ENCODE results near the gene RGS19. TPM values are rescaled to one million over a fixed set of nuclear protein-coding genes. Genes with fewer than 3 reads are reported as not detected.

Gene RGS19
- polyA plus RNA-seq, 4 donors: 3.9 to 9.1 (median 6.9) TPM

Other genes with a start within 250 kb of the RGS19 start
- gene ZBTB46, start 248.3 kb downstream of the RGS19 start, polyA plus RNA-seq (ENCODE audit: insufficient read length in 4 of 4): 10 to 100 TPM; 16.1 to 23.2 (median 18.9) TPM
- gene ABHD16B, start 218.0 kb downstream of the RGS19 start, polyA plus RNA-seq (ENCODE audit: insufficient read length in 4 of 4): not detected
- 10 to 100 TPM; 78.5 to 99.6 (median 85.4) TPM for gene TPD52L2, start 214.2 kb downstream of the RGS19 start, polyA plus RNA-seq (ENCODE audit: insufficient read length in 4 of 4)
- 10 to 100 TPM; 23.1 to 32.3 (median 29.0) TPM for gene DNAJC5, start 184.4 kb downstream of the RGS19 start, polyA plus RNA-seq (ENCODE audit: insufficient read length in 4 of 4)
- gene UCKL1, start 123.1 kb downstream of the RGS19 start, polyA plus RNA-seq (ENCODE audit: insufficient read length in 4 of 4): 10 to 100 TPM; 37.1 to 69.4 (median 43.9) TPM
- gene ZNF512B, start 109.6 kb downstream of the RGS19 start, polyA plus RNA-seq (ENCODE audit: insufficient read length in 4 of 4): 10 to 100 TPM; 20.5 to 33.3 (median 27.9) TPM
- gene SAMD10, start 99.9 kb downstream of the RGS19 start, polyA plus RNA-seq (ENCODE audit: insufficient read length in 4 of 4): 10 to 100 TPM in 1 of 4 donors, 1 to 10 TPM in 3; 4.2 to 12.7 (median 7.2) TPM
- 10 to 100 TPM; 60.4 to 89.4 (median 83.3) TPM for gene PRPF6, start 98.4 kb downstream of the RGS19 start, polyA plus RNA-seq (ENCODE audit: insufficient read length in 4 of 4)
- gene C20orf204, start 43.3 kb downstream of the RGS19 start, polyA plus RNA-seq (ENCODE audit: insufficient read length in 4 of 4): 1 to 10 TPM in 1 of 4 donors, under 1 TPM in 3; 0.37 to 1.4 (median 0.77) TPM
- 10 to 100 TPM in 1 of 4 donors, 1 to 10 TPM in 3; 5.7 to 13.6 (median 8.1) TPM for gene SOX18, start 29.9 kb downstream of the RGS19 start, polyA plus RNA-seq (ENCODE audit: insufficient read length in 4 of 4)
- 10 to 100 TPM; 63.9 to 97.6 (median 77.2) TPM for gene TCEA2, start 16.3 kb downstream of the RGS19 start, polyA plus RNA-seq (ENCODE audit: insufficient read length in 4 of 4)
- gene OPRL1, start 564 bp upstream of the RGS19 start, polyA plus RNA-seq (ENCODE audit: insufficient read length in 4 of 4): 1 to 10 TPM in 3 of 4 donors, under 1 TPM in 1; 0.64 to 1.5 (median 1.2) TPM
- under 1 TPM in 2 of 4 donors, not detected in 2; 0.17 to 0.21 TPM for gene LKAAEAR1, start 4.9 kb upstream of the RGS19 start, polyA plus RNA-seq (ENCODE audit: insufficient read length in 4 of 4)
- gene NPBWR2, start 28.0 kb upstream of the RGS19 start, polyA plus RNA-seq (ENCODE audit: insufficient read length in 4 of 4): not detected
- gene MYT1, start 84.9 kb upstream of the RGS19 start, polyA plus RNA-seq (ENCODE audit: insufficient read length in 4 of 4): under 1 TPM; 0.23 to 0.79 (median 0.52) TPM
- gene PCMTD2, start 176.2 kb upstream of the RGS19 start, polyA plus RNA-seq (ENCODE audit: insufficient read length in 4 of 4): 100 to 1,000 TPM; 131 to 194 (median 156) TPM